Astrocyte of the spinal cord (primary cell): ENCODE results near the gene ITGAL.
"Not testable (repeated sequence)": the region's sequence is repeated elsewhere in the genome, so short reads cannot be mapped to it uniquely, and the experiment has no call there.

Experiments used
- DNase-seq: peaks from one replicate; pipeline ENCODE4 v3.0.0; 2011; ENCODE audit warnings: low read depth, low spot score
- H3K4me3 ChIP-seq: 2 replicates; pipeline ENCODE4 v1.5.1; 2011; ENCODE audit warnings: low read depth, mild to moderate bottlenecking, low read length, moderate library complexity
- CTCF ChIP-seq: IDR thresholded peaks from 2 replicates; pipeline ENCODE4 v1.5.1; 2012; ENCODE audit warnings: low read depth, mild to moderate bottlenecking, low read length, inconsistent platforms
- in situ Hi-C: cut with HindIII; loops from 2 replicates; pipeline ENCODE4 v1.10.0; 2017; ENCODE audit warnings: low sequenced_read_pairs

The ITGAL gene

GRCh38 chr16:30521476-30521872 lies 48.9 kb downstream of the ITGAL start:
- TF ChIP-seq CTCF: no peak
- in situ Hi-C loops: no loop called here
- H3K4me3 ChIP-seq: no peak overlapping the region
- no peak for DNase-seq

- DNase-seq: no peak
- H3K4me3 ChIP-seq: no peak overlapping the region
- no peak for TF ChIP-seq CTCF
- in situ Hi-C loops: no loop called here
These were observed 49.5 kb downstream of the ITGAL start for GRCh38 chr16:30521873-30522641.

- DNase-seq, H3K4me3 ChIP-seq, in situ Hi-C loops: not testable (repeated sequence)
These were observed 50.3 kb downstream of the ITGAL start for GRCh38 chr16:30522702-30523463.

- no peak for TF ChIP-seq CTCF
- H3K4me3 ChIP-seq: no peak overlapping the region
- peak; percentile 18 for DNase-seq
- in situ Hi-C loops: no loop called here
These were observed 51.4 kb downstream of the ITGAL start for GRCh38 chr16:30523768-30524574.

GRCh38 chr16:30524575-30525568 lies 52.3 kb downstream of the ITGAL start:
- H3K4me3 ChIP-seq: no peak overlapping the region
- DNase-seq: no peak
- no peak for TF ChIP-seq CTCF
- in situ Hi-C loops: no loop called here

- DNase-seq: no peak
- in situ Hi-C loops: no loop called here
- peak overlapping the region; percentile 70 for H3K4me3 ChIP-seq
- TF ChIP-seq CTCF: no peak
These were observed 53.2 kb downstream of the ITGAL start for GRCh38 chr16:30525844-30526136.
